HG02884 (cell line): ENCODE results near the gene LRRN4.
"Not testable (repeated sequence)": the region's sequence is repeated elsewhere in the genome, so short reads cannot be mapped to it uniquely, and the experiment has no call there.

Experiments used
- ATAC-seq: cut with Tn5 transposase; IDR thresholded peaks from one replicate; pipeline ENCODE4 v1.9.1; 2021; ENCODE audit warnings: mild to moderate bottlenecking, moderate library complexity; ENCODE audit not compliant: unreplicated experiment

The LRRN4 gene

DNA sequence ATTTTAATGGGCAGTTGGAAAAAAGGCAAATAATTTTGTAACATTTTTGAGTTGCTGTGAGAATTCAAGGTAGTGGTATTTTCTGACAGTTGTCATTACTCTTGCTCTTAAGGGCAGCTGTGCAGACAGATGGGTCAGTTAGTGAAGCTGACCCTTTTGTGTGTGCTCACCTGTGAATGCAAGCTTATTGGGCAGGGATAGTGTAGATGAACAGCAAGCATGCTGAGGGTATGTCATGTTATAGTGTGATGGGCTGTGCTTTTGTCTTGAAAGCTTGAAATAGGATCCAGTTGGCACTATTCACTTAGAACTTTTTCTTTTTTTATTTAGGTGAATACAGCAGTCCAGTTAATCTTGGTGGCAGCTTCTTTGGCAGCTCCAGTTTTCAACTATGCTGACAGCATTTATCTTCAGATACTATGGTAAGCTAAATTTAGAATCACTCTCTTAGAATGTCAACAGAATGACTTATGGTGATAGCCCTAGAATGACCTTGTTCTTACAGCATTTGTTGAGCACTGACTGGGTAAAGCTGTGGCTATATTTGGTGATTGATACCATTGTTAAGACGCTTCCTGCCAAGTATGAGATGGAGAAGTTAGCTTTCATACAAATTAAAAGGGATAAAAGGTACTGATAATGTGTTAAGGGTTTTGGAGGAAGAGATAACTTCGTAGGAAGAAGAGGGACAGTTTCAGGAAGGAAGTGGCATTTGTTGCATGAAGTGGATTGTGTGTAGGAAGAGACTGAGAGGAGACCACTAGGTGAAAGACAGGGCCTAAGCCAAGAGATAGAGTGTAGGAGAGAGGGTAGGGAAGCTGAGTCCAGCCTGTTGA lies 19.5 kb downstream of the LRRN4 start:
- no peak for ATAC-seq

DNA sequence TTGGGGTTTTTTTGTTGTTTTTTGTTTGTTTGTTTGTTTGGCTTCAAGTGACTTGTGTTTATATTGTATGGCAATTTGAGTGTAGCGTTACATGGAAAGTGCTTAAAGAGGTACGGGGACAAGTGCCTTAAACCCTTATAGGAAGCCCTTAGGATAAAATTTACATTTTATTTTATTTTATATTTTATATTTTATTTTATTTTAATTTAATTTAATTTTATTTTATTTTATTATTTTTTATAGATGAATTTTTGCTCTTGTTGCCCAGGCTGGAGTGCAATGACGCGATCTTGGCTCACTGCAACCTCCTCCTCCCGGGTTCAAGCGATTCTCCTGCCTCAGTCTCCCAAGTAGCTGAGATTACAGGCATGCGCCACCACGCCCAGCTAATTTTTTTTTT lies 21.0 kb downstream of the LRRN4 start:
- ATAC-seq, result not testable (repeated sequence)

DNA sequence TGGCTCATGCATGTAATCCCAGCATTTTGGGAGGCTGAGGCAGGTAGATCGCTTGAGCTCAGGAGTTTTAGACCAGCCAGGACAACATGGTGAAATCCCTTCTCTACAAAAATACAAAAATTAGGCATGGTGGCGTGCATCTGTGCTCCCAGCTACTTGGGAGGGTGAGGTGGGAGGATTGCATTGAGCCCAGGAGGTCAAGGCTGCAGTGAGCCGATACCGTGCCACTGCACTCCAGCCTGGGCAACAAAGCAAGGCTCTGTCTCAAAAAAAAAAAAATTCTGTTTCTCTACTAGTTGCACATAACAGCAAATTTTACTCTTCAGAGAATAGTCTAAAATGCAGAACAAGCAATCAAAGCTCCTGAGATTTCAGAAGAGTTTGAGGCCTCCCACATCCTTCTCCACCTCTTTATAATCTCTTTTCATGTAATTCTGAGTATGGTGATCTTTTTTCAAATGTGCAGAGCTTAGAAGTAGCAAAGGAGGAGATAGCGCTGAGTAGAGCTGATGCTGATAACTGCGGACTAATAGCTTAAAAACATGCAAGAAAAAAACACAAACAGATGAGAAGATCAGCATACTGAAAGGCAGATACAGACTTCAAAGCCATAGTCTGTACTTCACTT lies 23.3 kb downstream of the LRRN4 start:
- no peak for ATAC-seq

DNA sequence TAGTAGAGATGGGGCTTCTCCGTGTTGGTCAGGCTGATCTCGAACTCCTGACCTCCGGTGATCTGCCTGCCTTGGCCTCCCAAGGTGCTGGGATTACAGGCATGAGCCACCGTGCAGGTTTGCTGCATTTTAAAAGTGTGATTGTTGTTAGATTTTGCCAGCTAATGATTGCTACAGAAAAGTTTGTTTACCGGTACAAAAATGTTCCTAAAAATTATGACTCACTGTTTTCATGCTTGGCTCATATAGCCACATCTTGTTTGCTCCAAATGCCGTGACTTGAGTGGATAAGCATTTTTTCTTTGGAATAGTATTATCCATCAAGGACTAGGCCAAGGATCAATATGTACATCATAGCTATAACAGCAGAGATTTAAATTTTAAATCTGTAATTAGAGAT lies 24.3 kb downstream of the LRRN4 start:
- no peak for ATAC-seq

DNA sequence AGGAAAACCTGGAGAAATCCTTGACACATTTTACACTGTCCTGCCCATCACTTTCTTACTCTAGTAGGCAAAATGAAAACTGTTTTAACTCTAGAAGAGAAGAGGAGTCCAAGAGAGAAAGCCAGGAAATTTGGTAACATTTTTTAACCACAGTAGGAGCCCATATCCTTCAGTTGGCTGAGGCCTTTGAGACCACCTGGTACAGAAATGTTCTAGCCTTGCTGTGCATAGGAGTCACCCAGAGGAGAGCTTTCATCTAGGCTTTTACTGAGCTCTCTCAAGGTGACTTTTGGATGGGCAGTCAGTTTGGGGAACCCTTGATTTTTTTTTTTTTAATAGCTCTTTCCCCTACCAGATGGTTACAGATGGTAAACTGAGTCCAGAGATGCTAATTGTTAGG lies 25.0 kb downstream of the LRRN4 start:
- ATAC-seq, result no peak

DNA sequence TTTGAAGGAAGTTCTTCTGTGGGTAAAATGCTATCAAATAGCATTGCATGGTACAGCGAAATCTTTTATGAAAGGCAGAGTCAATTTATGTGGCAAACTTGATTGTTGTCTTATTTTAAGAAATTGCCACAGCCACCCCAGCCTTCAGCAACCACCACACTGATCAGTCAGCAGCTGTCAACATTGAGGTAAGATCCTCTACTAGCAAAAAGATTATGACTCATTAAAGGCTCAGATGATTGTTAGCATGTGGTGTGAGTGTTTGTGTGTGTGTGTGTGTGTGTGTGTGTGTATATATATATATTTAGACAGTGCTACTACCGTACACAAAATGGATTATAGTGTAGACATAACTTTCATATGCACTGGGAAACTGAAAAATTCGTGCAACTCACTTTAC lies 27.8 kb downstream of the LRRN4 start:
- ATAC-seq, result no peak

DNA sequence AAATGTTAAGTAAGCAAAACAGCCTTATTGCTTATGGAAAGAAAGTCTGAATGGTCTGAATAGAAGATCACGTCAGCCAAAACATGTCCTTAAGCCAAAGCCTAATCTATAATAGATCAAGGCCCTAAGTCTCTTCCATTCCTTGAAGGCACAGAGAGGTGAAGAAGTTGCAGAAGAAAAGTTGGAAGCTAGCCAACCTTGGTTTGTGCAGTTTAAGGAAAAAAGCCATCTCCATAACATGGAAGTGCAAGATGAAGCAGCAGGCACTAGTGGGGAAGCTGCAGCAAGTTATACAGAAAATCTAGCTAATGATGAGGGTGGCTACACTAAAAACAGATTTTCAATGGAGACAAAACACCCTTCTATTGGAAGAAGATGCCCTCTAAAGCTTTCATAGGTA lies 29.1 kb downstream of the LRRN4 start:
- no peak for ATAC-seq

DNA sequence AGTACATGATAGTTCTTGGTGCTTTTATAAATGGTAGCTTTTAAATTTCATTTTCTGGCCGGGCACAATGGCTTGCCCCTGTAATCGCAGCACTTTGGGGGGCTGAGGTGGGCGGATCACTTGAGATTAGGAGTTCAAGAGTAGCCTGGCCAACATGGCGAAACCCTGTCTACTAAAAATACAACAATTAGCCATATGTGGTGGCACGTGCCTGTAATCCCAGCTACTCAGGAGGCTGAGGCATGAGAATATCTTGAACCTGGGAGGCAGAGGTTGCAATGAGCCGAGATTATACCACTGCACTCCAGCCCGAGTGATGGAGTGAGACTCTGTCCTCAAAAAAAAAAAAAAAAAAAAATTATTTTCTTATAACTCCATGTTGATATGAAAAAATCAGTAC lies 36.0 kb downstream of the LRRN4 start:
- no peak for ATAC-seq

DNA sequence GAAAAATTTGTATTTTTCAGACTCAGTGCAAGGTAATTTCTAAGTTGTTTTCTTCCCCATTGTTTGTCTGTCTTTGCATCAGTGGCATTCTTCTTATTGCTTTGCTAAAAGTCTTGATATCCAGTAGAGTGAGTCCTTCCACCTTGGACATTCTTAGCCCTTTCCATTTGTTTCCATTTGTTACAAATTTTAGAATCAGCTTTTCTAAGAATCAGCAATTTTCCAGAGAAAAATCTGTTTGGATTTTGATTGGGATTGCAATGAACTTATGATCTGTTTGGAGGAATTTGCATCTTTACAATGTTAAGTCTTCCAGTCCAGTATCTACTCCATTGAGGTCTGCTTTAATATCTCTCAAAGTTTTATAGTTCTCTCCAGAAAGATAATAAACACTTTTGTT lies 36.4 kb downstream of the LRRN4 start:
- no peak for ATAC-seq

DNA sequence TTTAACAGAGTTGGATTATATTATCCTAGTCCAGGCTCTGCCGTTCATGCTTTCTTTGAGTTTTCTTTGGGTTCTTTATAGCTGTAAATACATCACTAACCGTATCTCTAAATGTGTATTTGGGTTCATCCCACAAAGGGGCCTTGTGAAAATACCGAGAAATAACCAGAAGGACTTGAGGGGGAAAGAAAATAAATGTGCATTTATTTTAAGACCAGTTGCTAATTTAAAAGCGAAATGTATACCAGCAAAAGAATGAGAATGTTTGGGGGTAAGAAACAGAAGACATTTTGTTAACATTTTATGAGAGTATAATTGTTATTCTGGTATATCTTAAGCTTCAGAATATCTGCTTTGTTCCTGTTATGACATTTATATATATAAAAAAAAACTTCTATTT lies 38.9 kb downstream of the LRRN4 start:
- ATAC-seq, result no peak

DNA sequence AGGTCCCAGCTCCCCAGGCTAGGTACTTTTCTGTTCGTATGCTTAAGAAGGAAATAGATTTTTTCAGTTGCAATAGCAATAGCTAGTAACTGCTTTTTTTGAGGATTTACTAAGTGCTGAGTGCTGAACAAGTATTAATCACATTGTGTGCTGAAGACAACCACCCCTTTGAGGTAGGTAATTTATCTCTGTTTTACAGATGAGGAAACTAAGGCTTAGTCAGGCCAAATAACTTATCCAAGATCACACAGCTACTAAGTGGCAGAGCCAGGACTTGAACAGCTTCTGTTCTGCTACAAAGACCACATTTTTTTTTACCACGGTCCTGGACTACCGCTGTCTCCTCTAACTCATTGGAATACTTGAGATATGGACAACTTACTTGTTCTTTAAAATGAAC lies 39.8 kb downstream of the LRRN4 start:
- ATAC-seq, result no peak

DNA sequence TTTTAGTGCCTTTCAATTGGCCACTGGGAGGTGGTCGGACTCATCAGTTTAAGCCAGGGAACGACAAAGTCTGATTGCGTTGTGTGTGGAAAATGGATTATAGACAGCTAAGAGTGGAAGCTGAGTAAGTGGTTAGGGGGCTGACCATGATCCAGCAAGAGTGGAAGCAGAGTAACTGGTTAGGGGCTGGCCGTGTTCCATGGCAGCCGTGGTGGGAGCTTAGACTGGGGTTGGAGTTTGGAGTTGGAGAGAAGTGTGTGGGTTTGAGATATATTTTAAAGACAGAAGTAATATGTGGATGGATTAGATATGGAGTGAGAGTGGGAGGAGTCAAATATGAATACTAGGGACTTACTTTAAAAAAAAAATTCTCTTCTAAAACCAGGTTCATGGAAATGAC lies 41.7 kb downstream of the LRRN4 start:
- no peak for ATAC-seq

DNA sequence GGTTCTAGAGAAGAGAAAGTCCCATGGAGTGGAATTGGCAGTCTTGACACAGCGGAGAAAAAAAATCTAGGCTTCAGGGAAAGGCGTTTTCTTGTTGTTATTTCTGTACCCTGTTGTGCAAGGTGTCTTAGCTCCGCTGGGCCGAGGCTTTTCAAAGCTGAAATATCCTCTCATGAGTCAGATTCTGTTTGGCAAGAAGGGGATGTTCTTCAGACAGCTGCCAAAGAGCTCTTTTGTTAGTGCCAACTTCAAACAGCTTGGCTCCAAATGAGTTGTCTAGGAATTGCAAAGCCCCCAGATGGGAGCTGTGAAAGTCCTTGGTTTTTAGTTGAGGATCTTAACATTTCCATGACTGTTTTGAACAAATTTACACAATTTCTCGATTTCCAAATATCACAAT lies 45.6 kb downstream of the LRRN4 start:
- ATAC-seq, result no peak

DNA sequence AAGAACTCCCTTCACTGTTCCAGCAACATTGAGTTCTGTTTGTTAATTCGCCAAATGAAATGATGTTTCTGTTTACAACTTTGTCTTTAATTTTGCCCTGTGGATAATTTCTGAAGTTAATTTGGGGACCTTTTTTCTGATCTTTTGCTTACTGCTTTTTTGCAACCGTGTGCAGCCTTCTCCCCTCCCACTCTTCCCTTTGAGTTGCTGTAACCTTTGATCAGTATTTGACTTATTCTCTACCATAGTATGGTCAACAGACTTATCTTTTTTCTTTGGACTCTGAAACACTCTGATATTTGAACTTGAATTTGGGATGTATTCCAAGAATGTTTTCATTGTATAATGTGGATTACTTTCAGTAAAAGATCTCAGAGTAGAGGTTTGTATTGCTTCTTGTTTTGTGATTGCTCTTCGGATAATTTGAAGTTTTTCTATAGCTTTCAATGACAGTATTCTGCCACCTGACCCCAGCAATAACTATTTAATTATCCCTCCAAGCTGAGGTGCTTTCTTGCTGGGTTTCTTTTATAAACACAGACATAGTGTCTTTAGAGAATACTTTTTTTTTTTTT lies 46.2 kb downstream of the LRRN4 start:
- ATAC-seq, result no peak

DNA sequence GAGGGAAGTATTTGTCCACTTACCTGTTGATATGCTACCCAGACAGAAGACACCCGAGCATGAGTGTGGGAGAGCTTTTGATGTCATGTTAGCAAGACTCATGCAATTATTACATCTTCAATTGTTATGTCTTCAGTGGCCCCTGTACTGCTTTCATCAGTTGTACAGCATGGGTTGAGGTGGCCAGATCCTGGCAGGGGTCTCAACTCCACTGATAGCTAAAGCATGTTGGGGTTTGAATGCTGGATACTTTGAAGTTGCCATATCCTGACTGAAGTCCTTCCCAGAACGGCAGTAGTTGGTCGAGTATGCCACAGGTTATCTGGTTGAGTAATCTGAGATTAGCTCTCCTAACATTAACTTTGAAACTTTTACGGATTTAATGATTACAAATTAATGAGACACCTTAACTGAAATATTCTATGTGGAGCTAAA lies 46.7 kb downstream of the LRRN4 start:
- no peak for ATAC-seq

DNA sequence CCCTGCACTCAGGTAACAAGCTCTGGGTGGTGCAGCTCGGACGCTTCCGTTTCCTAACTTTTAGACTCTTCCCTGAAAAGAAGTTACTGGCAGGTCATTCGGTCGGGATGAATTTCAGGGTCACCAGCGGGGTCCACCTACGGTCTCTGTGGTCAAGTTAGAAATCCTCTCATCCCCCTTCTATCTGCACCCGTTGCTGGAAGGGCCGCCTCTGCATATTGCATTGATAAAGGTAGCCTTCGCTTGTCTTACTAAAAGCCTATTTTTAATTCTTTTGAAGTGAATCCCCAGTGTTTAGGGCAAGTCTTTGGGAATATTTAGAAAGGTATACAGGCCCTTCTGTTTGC lies 47.3 kb downstream of the LRRN4 start:
- no peak for ATAC-seq

DNA sequence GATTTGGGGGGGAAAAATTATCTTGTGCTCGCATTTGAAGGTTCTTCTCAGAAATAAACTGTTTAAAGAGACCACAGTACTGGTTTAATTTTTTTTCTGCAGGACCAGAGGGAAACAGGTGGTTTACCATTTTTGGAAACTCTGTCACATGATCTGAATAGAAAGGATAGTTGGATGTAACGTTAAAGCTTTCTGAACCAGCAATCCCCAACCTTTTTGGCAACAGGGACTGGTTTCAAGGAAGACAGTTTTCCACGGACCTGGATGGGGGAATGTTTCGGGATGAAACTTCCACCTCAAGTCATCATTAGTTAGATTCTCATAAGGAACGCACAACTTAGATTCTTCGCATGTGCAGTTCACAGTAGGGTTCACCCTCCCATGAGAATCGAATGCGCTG lies 53.0 kb downstream of the LRRN4 start:
- no peak for ATAC-seq

DNA sequence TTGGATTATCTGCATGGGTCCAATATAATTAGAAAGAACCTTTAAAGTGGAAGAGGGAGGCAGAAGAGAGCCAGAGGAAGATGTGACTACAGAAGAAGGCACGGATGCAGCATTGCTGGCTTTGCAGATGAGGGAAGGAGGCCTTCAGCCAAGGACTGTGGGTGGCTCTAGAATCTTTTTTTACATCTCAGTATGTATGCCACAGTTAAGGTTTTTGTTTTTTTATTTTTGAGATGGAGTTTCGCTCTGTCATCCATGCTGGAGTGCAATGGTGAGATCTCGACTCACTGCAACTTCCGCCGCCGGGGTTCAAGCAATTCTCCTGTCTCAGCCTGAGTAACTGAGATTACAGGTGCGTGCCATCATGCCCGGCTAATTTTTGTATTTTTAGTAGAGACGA lies 54.1 kb downstream of the LRRN4 start:
- no peak for ATAC-seq

DNA sequence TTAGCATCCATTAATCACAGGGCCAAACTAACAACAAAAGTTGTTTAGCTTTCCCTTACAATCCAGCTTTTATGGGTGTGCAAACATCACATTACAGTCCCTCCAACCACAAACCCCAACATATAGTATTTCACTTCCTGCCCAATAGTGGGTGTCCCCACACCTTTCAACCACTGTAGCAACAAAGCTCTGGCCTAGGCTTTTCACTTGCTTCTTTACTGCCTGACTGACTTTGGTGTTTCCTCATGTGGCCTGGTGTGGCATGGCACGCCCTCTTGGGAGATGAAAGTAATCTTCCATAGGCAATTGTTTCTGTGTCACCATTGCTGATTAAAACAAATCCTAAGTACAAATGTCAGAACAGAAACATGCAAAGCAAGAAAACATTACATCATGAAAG lies 57.1 kb downstream of the LRRN4 start:
- peak; percentile 98 for ATAC-seq

DNA sequence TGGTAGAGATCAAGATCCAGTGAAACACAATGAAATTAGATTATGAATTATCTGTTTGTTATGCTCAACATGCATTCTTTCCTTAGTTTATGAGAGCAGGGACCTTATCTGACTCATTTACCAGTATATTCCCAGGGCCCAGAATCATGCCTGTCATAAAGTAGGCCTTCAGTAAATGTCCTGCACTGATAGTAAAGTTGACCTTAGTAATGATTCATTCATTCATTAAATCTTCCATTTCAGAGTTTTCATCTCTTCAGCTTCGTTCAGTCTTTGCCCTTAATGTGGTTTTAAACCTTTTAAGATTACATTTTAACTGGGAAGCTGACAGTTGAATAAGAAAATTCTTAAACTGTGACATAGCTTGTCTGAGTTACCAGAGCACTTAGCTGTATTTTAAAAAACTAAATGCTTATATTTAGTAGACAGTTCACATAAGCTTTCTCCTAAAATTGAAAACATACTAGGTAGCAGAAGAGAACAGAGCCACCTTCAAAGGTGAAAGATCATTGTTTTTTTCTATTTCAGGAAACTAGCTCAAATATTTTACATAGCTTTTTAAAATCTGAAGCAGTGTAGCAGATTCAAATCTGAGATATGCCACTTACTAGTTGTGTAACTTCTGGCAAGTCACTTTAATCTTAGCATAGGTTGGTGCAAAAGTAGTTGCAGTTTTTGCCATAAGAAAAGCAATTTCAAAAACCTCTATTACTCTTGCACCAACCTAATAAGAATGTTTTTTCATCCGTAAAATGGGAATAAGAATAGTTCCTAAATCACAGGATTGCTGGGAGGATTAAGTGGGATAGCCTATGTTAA lies 62.0 kb downstream of the LRRN4 start:
- no peak for ATAC-seq

DNA sequence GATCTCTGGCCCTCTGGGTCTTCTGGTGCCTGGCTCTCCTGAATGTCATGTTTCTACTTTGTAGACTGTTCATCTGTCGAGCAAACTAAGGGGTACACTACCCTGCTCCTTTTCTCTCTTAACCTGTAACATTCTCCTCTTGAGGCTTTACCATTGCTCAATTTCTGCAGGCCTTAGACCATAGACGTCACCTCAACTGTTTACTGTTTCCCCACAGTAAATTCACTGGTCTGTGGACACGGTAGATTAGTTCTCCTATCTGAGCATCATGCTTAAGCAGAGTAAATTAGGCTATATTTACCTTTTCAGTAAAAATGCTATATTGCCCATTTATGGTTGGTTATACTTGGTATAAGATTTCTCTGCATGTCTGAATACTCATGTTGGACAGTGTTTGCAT lies 62.9 kb downstream of the LRRN4 start:
- no peak for ATAC-seq
